ENCODE data around the gene SSUH2. TPM values are rescaled to one million over a fixed set of nuclear protein-coding genes. Genes with fewer than 3 reads are reported as not detected.

The SSUH2 gene
- total RNA-seq, 2 experiments from 2014 or later, result 0.16 TPM; not detected in 1

- Histone ChIP-seq H3K9me3 (ENCODE audit: low read length) (no peaks in the 10 kb centered on the region), H3K9me2 (ENCODE audit: insufficient read depth, low read length) (no peaks in the 10 kb centered on the region), H3K4me1 (ENCODE audit: insufficient read depth, low read length, poor library complexity, severe bottlenecking) (no peaks in the 10 kb centered on the region), H4K20me1 (ENCODE audit: insufficient read depth, low read length) (no peaks in the 10 kb centered on the region), H3K79me2 (ENCODE audit: insufficient read depth, low read depth, low read length) (no peaks in the 10 kb centered on the region), H3K4me2 (ENCODE audit: low read length) (no peak overlapping the region), H3K36me3 (ENCODE audit: insufficient read depth, low read length) (no peaks in the 10 kb centered on the region), H3K27ac (ENCODE audit: low read depth, low read length, poor library complexity, severe bottlenecking) (no peak overlapping the region), H2AFZ (ENCODE audit: low read length) (no peak overlapping the region), H3K4me3 (ENCODE audit: low read depth, low read length, poor library complexity, severe bottlenecking) (no peak overlapping the region)
- no peak for TF ChIP-seq EZH2phosphoT487 (IDR thresholded peaks at IDR 0.05; ENCODE audit: borderline replicate concordance, low read depth, low read length)
- TF ChIP-seq, protein P1, sequence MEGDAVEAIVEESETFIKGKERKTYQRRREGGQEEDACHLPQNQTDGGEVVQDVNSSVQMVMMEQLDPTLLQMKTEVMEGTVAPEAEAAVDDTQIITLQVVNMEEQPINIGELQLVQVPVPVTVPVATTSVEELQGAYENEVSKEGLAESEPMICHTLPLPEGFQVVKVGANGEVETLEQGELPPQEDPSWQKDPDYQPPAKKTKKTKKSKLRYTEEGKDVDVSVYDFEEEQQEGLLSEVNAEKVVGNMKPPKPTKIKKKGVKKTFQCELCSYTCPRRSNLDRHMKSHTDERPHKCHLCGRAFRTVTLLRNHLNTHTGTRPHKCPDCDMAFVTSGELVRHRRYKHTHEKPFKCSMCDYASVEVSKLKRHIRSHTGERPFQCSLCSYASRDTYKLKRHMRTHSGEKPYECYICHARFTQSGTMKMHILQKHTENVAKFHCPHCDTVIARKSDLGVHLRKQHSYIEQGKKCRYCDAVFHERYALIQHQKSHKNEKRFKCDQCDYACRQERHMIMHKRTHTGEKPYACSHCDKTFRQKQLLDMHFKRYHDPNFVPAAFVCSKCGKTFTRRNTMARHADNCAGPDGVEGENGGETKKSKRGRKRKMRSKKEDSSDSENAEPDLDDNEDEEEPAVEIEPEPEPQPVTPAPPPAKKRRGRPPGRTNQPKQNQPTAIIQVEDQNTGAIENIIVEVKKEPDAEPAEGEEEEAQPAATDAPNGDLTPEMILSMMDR (conservative IDR thresholded peaks at IDR 0.05; ENCODE audit: low read length), result no peak
- DNase-seq (ENCODE audit: low spot score), result no peak
- ChIA-PET POLR2A (no interaction called here), CTCF (ENCODE audit: unreplicated experiment) (no interaction called here)
- no TSS peak for BruUV-seq (replicated peaks)
- intact Hi-C loops (cut with micrococcal nuclease; ENCODE audit: unreplicated experiment), result no loop called here
Observed at GRCh38 chr3:8639659-8640000, 5.0 kb downstream of the SSUH2 start.

- DNase-seq (ENCODE audit: low spot score), result no peak
- no peaks in the 10 kb centered on the region for H4K20me1 ChIP-seq (ENCODE audit: insufficient read depth, low read length)
- no peaks in the 10 kb centered on the region for H3K9me2 ChIP-seq (ENCODE audit: insufficient read depth, low read length)
- H3K4me1 ChIP-seq (ENCODE audit: insufficient read depth, low read length, poor library complexity, severe bottlenecking), result no peaks in the 10 kb centered on the region
- ChIA-PET CTCF (ENCODE audit: unreplicated experiment) (no interaction called here), POLR2A (no interaction called here)
- H3K79me2 ChIP-seq (ENCODE audit: insufficient read depth, low read depth, low read length), result no peaks in the 10 kb centered on the region
- intact Hi-C loops (cut with micrococcal nuclease; ENCODE audit: unreplicated experiment), result no loop called here
- no peaks in the 10 kb centered on the region for H3K36me3 ChIP-seq (ENCODE audit: insufficient read depth, low read length)
- H3K9me3 ChIP-seq (ENCODE audit: low read length), result no peaks in the 10 kb centered on the region
- no peak overlapping the region for H3K4me2 ChIP-seq (ENCODE audit: low read length)
- no TSS peak for BruUV-seq (replicated peaks)
- H3K27ac ChIP-seq (ENCODE audit: low read depth, low read length, poor library complexity, severe bottlenecking), result no peak overlapping the region
- H3K4me3 ChIP-seq (ENCODE audit: low read depth, low read length, poor library complexity, severe bottlenecking), result no peak overlapping the region
- TF ChIP-seq, protein P1 (conservative IDR thresholded peaks at IDR 0.05; ENCODE audit: low read length), result no peak
- no peak for TF ChIP-seq EZH2phosphoT487 (IDR thresholded peaks at IDR 0.05; ENCODE audit: borderline replicate concordance, low read depth, low read length)
- H2AFZ ChIP-seq (ENCODE audit: low read length), result no peak overlapping the region
Observed at GRCh38 chr3:8638994-8639658, 5.5 kb downstream of the SSUH2 start.

- Histone ChIP-seq H4K20me1 (ENCODE audit: insufficient read depth, low read length) (no peaks in the 10 kb centered on the region), H3K9me3 (ENCODE audit: low read length) (no peaks in the 10 kb centered on the region), H3K36me3 (ENCODE audit: insufficient read depth, low read length) (no peaks in the 10 kb centered on the region), H3K79me2 (ENCODE audit: insufficient read depth, low read depth, low read length) (no peaks in the 10 kb centered on the region), H3K9me2 (ENCODE audit: insufficient read depth, low read length) (no peaks in the 10 kb centered on the region), H3K27ac (ENCODE audit: low read depth, low read length, poor library complexity, severe bottlenecking) (no peak overlapping the region), H2AFZ (ENCODE audit: low read length) (no peak overlapping the region), H3K4me1 (ENCODE audit: insufficient read depth, low read length, poor library complexity, severe bottlenecking) (no peaks in the 10 kb centered on the region), H3K4me3 (ENCODE audit: low read depth, low read length, poor library complexity, severe bottlenecking) (no peak overlapping the region), H3K4me2 (ENCODE audit: low read length) (no peak overlapping the region)
- ChIA-PET CTCF (ENCODE audit: unreplicated experiment) (no interaction called here), POLR2A (no interaction called here)
- intact Hi-C loops (cut with micrococcal nuclease; ENCODE audit: unreplicated experiment), result no loop called here
- no peak for DNase-seq (ENCODE audit: low spot score)
- TF ChIP-seq, protein P1 (conservative IDR thresholded peaks at IDR 0.05; ENCODE audit: low read length), result no peak
- TF ChIP-seq EZH2phosphoT487 (IDR thresholded peaks at IDR 0.05; ENCODE audit: borderline replicate concordance, low read depth, low read length), result no peak
- BruUV-seq (replicated peaks), result no TSS peak
Observed at GRCh38 chr3:8637348-8637747, 7.2 kb downstream of the SSUH2 start.

Measured in OCI-LY7 (cell line).